SK-N-SH (cell line): ENCODE data around the gene KIF5C.

Source experiments
- MXI1 ChIP-seq: IDR thresholded peaks from 2 replicates; pipeline ENCODE4 v1.6.1; 2012; ENCODE audit warnings: mild to moderate bottlenecking, low read depth, low read length, improper control_type of control experiment
- POLR2AphosphoS5 ChIP-seq: IDR thresholded peaks from 2 replicates; pipeline ENCODE4 v1.6.1; 2012; ENCODE audit warnings: low read depth, low read length
- RXRA ChIP-seq: IDR thresholded peaks from 2 replicates; pipeline ENCODE4 v1.4.0; 2012; ENCODE audit warnings: low read depth, mild to moderate bottlenecking, borderline replicate concordance
- YY1 ChIP-seq: IDR thresholded peaks from 2 replicates; pipeline ENCODE4 v1.4.0; 2012; ENCODE audit warnings: low read depth, mild to moderate bottlenecking
- TF ChIP-seq, protein P1 (sequence below): fragments of 200-600 bp; sonication (generic); IDR thresholded peaks from 2 replicates; pipeline ENCODE4 v1.6.1; 2017; ENCODE audit warnings: antibody characterized with exemption, mild to moderate bottlenecking, moderate library complexity

DNA sequence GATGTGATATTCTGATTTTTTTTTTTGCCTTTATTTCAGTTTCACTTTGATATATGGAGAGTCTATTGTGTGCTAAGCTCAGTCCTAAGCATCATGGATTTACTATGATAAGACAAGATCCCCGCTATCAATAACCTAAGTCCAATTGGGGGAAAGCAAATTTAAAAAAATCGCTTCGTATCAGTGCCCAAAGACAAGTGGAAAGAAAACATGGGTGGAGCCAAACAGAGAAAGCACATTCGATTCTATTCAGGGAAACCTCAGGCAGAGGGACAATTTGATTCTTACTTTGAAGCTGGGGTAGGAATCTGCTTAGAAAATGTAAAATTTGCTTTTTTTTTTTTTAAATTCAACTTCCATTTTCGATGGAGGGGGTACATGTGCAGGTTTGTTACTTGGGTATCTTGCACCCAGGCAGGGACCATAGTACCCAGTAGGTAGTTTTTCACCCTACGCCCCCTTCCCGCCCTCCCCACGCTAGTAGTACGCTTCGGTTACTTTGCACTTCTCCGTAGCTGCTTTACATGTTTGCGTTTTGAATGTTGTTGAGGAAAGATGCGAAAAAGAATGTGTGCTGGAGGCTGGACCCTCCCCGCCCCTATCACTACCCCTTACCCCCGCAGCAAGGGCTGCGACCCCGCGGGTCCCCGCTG is 12.4 kb downstream of the KIF5C start:
- TF ChIP-seq POLR2AphosphoS5 (no peak), YY1 (no peak), RXRA (no peak), MXI1 (no peak)
- TF ChIP-seq, protein P1, sequence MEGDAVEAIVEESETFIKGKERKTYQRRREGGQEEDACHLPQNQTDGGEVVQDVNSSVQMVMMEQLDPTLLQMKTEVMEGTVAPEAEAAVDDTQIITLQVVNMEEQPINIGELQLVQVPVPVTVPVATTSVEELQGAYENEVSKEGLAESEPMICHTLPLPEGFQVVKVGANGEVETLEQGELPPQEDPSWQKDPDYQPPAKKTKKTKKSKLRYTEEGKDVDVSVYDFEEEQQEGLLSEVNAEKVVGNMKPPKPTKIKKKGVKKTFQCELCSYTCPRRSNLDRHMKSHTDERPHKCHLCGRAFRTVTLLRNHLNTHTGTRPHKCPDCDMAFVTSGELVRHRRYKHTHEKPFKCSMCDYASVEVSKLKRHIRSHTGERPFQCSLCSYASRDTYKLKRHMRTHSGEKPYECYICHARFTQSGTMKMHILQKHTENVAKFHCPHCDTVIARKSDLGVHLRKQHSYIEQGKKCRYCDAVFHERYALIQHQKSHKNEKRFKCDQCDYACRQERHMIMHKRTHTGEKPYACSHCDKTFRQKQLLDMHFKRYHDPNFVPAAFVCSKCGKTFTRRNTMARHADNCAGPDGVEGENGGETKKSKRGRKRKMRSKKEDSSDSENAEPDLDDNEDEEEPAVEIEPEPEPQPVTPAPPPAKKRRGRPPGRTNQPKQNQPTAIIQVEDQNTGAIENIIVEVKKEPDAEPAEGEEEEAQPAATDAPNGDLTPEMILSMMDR: no peak
